Stimulated activated CD4-positive, alpha-beta T cell treated with anti-CD3 and anti-CD28 coated beads, Interleukin-1b, Interleukin-23, amount 100 ng/mL, for 1 hour (primary cell): ENCODE measurements around the gene LRRN2.

Source experiments
- DNase-seq, 2 donors: peaks; one replicate each; pipeline ENCODE4 v3.0.0-alpha.2; 2020; ENCODE audit warnings: low read depth in 2 of 2

The LRRN2 gene

GRCh38 chr1:204712708-204713430 lies 27.3 kb upstream of the LRRN2 start:
- no peak for DNase-seq

GRCh38 chr1:204711947-204712701 lies 26.6 kb upstream of the LRRN2 start:
- no peak for DNase-seq

- DNase-seq = no peak
Observed at GRCh38 chr1:204711103-204711946, 25.8 kb upstream of the LRRN2 start.

GRCh38 chr1:204709960-204710912 lies 24.7 kb upstream of the LRRN2 start:
- no peak for DNase-seq

- no peak for DNase-seq
Observed at GRCh38 chr1:204709021-204709420, 23.5 kb upstream of the LRRN2 start.

- DNase-seq = no peak
Observed at GRCh38 chr1:204706838-204707509, 21.4 kb upstream of the LRRN2 start.

- DNase-seq = no peak
Observed at GRCh38 chr1:204705888-204706837, 20.6 kb upstream of the LRRN2 start.

- DNase-seq = no peak
Observed at GRCh38 chr1:204705493-204705811, 19.9 kb upstream of the LRRN2 start.

GRCh38 chr1:204704794-204705492 lies 19.4 kb upstream of the LRRN2 start:
- DNase-seq = no peak

- no peak for DNase-seq
Observed at GRCh38 chr1:204703826-204704612, 18.5 kb upstream of the LRRN2 start.

- DNase-seq = no peak
Observed at GRCh38 chr1:204703268-204703664, 17.7 kb upstream of the LRRN2 start.

- DNase-seq = no peak
Observed at GRCh38 chr1:204702552-204703267, 17.2 kb upstream of the LRRN2 start.

- no peak for DNase-seq
Observed at GRCh38 chr1:204701229-204701628, 15.7 kb upstream of the LRRN2 start.

GRCh38 chr1:204697893-204698292 lies 12.4 kb upstream of the LRRN2 start:
- DNase-seq = no peak

- DNase-seq = no peak
Observed at GRCh38 chr1:204696606-204697005, 11.1 kb upstream of the LRRN2 start.

GRCh38 chr1:204695692-204696091 lies 10.2 kb upstream of the LRRN2 start:
- DNase-seq = no peak

- no peak for DNase-seq
Observed at GRCh38 chr1:204694145-204694544, 8.6 kb upstream of the LRRN2 start.
